ENCODE results near the gene ERC2. TPM values are rescaled to one million over a fixed set of nuclear protein-coding genes. Genes with fewer than 3 reads are reported as not detected.

ERC2 gene
- total RNA-seq, 1 donor from 2014 or later, result 1.5 TPM

DNA sequence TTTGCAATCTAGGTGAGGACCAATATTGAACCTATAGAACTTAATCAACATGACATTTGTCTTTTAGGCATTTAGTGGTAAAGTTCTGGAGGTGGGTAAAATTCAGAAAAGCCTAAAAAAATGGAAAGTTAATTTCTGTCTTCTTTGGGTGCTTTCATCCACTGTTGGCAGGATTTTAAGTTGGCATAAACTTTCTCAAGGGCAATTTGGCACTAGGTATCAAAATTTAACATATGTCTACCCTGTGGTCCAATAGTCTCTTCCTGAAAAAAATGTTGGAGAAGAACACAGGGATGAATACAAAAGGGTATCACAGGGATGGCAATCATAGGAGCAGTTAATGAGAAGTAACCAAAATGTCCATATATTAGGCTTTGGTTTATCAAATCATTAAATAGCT is 754.2 kb downstream of the ERC2 start:
- intact Hi-C loops (cut with DNase I), result no loop called here
- TF ChIP-seq CTCF (IDR thresholded peaks at IDR 0.05), result no peak
- ATAC-seq (no peak), DNase-seq (no peak)
- no peaks in the 10 kb centered on the region for H3K27me3 ChIP-seq (ENCODE audit: low read depth)
- H3K4me1 ChIP-seq, result no peaks in the 10 kb centered on the region
- no peaks in the 10 kb centered on the region for H3K9me3 ChIP-seq
- no peaks in the 10 kb centered on the region for H3K36me3 ChIP-seq
- H3K4me3 ChIP-seq, result no peak overlapping the region
- H3K27ac ChIP-seq, result no peak overlapping the region

GRCh38 chr3:55711646-55712045 is 756.6 kb downstream of the ERC2 start:
- Histone ChIP-seq H3K4me3 (no peak overlapping the region), H3K27ac (no peak overlapping the region), H3K27me3 (ENCODE audit: low read depth) (no peaks in the 10 kb centered on the region), H3K9me3 (no peaks in the 10 kb centered on the region), H3K4me1 (peaks cover 6% of the 10 kb centered on the region), H3K36me3 (no peaks in the 10 kb centered on the region)
- no peak for ATAC-seq
- DNase-seq, result no peak
- intact Hi-C loops (cut with DNase I), result no loop called here
- no peak for TF ChIP-seq CTCF (IDR thresholded peaks at IDR 0.05)

GRCh38 chr3:55709411-55710012 is 758.8 kb downstream of the ERC2 start:
- Histone ChIP-seq H3K27me3 (ENCODE audit: low read depth) (no peaks in the 10 kb centered on the region), H3K4me3 (no peak overlapping the region), H3K27ac (no peak overlapping the region), H3K9me3 (no peaks in the 10 kb centered on the region), H3K4me1 (peaks cover 6% of the 10 kb centered on the region), H3K36me3 (no peaks in the 10 kb centered on the region)
- DNase-seq (no peak), ATAC-seq (no peak)
- intact Hi-C loops (cut with DNase I), result no loop called here
- no peak for TF ChIP-seq CTCF (IDR thresholded peaks at IDR 0.05)

DNA sequence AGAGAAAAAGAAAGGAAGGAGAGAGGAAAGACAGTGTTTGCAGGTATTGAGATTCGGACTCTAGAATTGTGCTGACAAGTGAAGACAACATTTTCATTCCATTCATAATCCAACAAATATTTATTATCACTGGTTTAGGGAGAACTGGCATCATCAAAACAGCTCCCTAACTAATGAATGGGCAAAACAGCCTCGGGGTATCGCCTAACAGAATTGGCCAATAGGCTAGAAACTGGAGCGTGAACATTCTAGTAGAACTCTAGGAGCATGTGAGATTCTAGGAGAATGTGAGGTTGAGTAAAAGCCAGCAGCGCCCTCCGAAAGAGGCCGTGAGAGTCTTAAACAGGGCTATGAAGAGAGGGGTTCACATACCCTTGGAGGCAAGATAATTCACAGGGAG is 759.3 kb downstream of the ERC2 start:
- Histone ChIP-seq H3K36me3 (no peaks in the 10 kb centered on the region), H3K4me3 (no peak overlapping the region), H3K27ac (no peak overlapping the region), H3K9me3 (no peaks in the 10 kb centered on the region), H3K27me3 (ENCODE audit: low read depth) (no peaks in the 10 kb centered on the region), H3K4me1 (peaks cover 6% of the 10 kb centered on the region)
- DNase-seq, result no peak
- no peak for ATAC-seq
- intact Hi-C loops (cut with DNase I), result no loop called here
- no peak for TF ChIP-seq CTCF (IDR thresholded peaks at IDR 0.05)

DNA sequence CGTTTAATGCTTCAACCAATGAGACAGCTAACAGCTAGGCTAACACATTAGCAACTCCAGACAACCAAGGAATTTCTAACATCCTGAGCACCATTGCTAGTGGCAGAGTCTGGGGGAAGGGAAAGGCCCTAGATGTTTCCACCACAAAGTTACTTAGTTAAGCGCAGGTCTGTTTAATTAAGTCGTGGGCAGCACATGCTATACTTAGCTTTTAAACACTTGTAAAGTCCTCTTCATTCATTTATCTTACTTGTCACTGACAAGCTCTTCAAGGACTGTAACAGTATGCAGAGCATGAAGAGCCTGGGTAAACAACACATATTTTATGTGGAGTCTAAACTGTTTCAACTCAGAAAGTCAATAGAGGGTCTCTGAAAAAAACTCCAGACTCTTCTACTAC is 760.0 kb downstream of the ERC2 start:
- H3K4me3 ChIP-seq, result no peak overlapping the region
- no peak for TF ChIP-seq CTCF (IDR thresholded peaks at IDR 0.05)
- H3K27me3 ChIP-seq (ENCODE audit: low read depth), result no peaks in the 10 kb centered on the region
- H3K36me3 ChIP-seq, result no peaks in the 10 kb centered on the region
- intact Hi-C loops (cut with DNase I), result no loop called here
- H3K9me3 ChIP-seq, result no peaks in the 10 kb centered on the region
- ATAC-seq (peak; percentile 56 to 71), DNase-seq (no peak)
- no peak overlapping the region for H3K27ac ChIP-seq
- H3K4me1 ChIP-seq, result peaks cover 6% of the 10 kb centered on the region

All from lower lobe of right lung (tissue), 2 donors.